ENCODE results near the gene HK1. TPM values are rescaled to one million over a fixed set of nuclear protein-coding genes. Genes with fewer than 3 reads are reported as not detected.

Gene HK1
- total RNA-seq, 2 donors from 2014 or later, result 15.8 to 17.1 TPM

GRCh38 chr10:69242852-69243212 lies 35.5 kb upstream of the HK1 start:
- no peaks in the 10 kb centered on the region for H3K27me3 ChIP-seq
- intact Hi-C loops (cut with DNase I), result no loop called here
- DNase-seq, result no peak
- H3K36me3 ChIP-seq (replicated peaks in 1 of 2; ENCODE audit: insufficient read depth in 1 of 2, low read depth in 2 of 2), result no peaks in the 10 kb centered on the region
- no peak overlapping the region for H3K27ac ChIP-seq
- WGBS, 2 donors, result 72 to 79% methylated on average over 5 of the region's 5 CpGs
- ATAC-seq, result no peak
- TF ChIP-seq POLR2A (IDR thresholded peaks at IDR 0.05), result no peak
- no peaks in the 10 kb centered on the region for H3K4me1 ChIP-seq
- H3K4me3 ChIP-seq, result no peak overlapping the region
- no peaks in the 10 kb centered on the region for H3K9me3 ChIP-seq

- Histone ChIP-seq H3K4me1 (no peaks in the 10 kb centered on the region), H3K27me3 (no peaks in the 10 kb centered on the region), H3K36me3 (replicated peaks in 1 of 2; ENCODE audit: insufficient read depth in 1 of 2, low read depth in 2 of 2) (no peaks in the 10 kb centered on the region), H3K4me3 (no peak overlapping the region), H3K9me3 (no peaks in the 10 kb centered on the region), H3K27ac (no peak overlapping the region)
- ATAC-seq, result no peak
- intact Hi-C loops (cut with DNase I), result no loop called here
- DNase-seq, result no peak
- TF ChIP-seq POLR2A (IDR thresholded peaks at IDR 0.05), result no peak
- TF ChIP-seq CTCF (IDR thresholded peaks at IDR 0.05), result no peak
- 73 to 81% methylated on average over 10 of the region's 10 CpGs for whole genome bisulfite sequencing, 2 donors
Observed at GRCh38 chr10:69243817-69244216, 34.5 kb upstream of the HK1 start.

- H3K4me1 ChIP-seq, result no peaks in the 10 kb centered on the region
- H3K9me3 ChIP-seq, result no peaks in the 10 kb centered on the region
- no peak overlapping the region for H3K4me3 ChIP-seq
- intact Hi-C loops (cut with DNase I), result no loop called here
- 74 to 93% methylated on average over 2 to 5 of the region's 5 CpGs for WGBS, 2 donors
- ATAC-seq, result no peak
- no peak overlapping the region for H3K27ac ChIP-seq
- H3K36me3 ChIP-seq (replicated peaks in 1 of 2; ENCODE audit: insufficient read depth in 1 of 2, low read depth in 2 of 2), result no peaks in the 10 kb centered on the region
- no peak for DNase-seq
- TF ChIP-seq POLR2A (IDR thresholded peaks at IDR 0.05) (no peak), CTCF (IDR thresholded peaks at IDR 0.05) (no peak)
- H3K27me3 ChIP-seq, result no peaks in the 10 kb centered on the region
Observed at GRCh38 chr10:69246036-69246435, 32.3 kb upstream of the HK1 start.

DNA sequence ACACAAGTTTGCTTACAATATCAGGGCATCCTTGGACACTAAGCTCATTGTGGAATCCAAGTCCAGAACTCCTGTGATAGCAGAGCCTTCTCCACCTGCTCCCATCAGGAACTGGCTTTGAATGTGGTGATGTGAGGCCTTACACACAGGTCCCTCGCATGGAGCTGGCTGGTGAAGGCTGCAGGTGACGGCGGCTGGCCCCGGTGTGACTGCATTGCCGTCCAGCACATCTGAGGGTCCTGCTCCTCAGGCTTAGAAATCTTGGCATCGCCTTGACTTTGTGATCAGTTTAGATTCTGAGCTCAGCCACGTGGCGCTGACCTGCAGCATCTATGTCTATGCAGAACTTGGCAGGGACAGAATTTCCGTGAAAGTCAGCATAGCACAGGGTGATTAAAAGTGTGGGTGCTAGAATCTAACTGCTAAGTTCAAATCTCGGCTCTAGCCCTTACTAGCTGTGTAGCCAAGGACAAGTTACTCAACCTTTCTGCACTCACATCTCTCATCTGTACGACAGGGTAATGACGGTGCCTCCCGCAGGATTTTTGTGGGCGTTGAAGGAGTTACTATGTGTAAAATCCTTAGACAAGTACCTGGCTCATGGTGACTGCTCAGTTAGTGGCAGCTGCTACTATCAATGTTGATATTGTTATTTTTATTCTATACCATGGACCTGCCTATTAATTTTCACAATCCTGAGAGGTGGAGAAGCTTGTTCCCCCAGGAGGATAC lies 31.5 kb upstream of the HK1 start:
- Histone ChIP-seq H3K4me1 (no peaks in the 10 kb centered on the region), H3K27ac (no peak overlapping the region), H3K9me3 (no peaks in the 10 kb centered on the region), H3K4me3 (no peak overlapping the region), H3K27me3 (no peaks in the 10 kb centered on the region), H3K36me3 (replicated peaks in 1 of 2; ENCODE audit: insufficient read depth in 1 of 2, low read depth in 2 of 2) (no peaks in the 10 kb centered on the region)
- TF ChIP-seq POLR2A (IDR thresholded peaks at IDR 0.05) (no peak), CTCF (IDR thresholded peaks at IDR 0.05) (no peak)
- WGBS, 2 donors, result 66 to 79% methylated on average over 12 to 13 of the region's 14 CpGs
- no peak for ATAC-seq
- intact Hi-C loops (cut with DNase I), result no loop called here
- DNase-seq, result no peak

- intact Hi-C loops (cut with DNase I), result no loop called here
- H3K27me3 ChIP-seq, result no peaks in the 10 kb centered on the region
- no peaks in the 10 kb centered on the region for H3K36me3 ChIP-seq (replicated peaks in 1 of 2; ENCODE audit: insufficient read depth in 1 of 2, low read depth in 2 of 2)
- H3K4me3 ChIP-seq, result no peak overlapping the region
- DNase-seq, result no peak
- ATAC-seq, result no peak
- H3K9me3 ChIP-seq, result no peaks in the 10 kb centered on the region
- TF ChIP-seq POLR2A (IDR thresholded peaks at IDR 0.05) (no peak), CTCF (IDR thresholded peaks at IDR 0.05) (no peak)
- 84 to 86% methylated on average over 13 of the region's 13 CpGs for WGBS, 2 donors
- no peak overlapping the region for H3K27ac ChIP-seq
- no peaks in the 10 kb centered on the region for H3K4me1 ChIP-seq
Observed at GRCh38 chr10:69247313-69247710, 31.0 kb upstream of the HK1 start.
